ENCODE results near the gene KSR1.
A peak's percentile ranks its signal among the peaks of the same experiment; 100 is the strongest.

KSR1 gene

DNA sequence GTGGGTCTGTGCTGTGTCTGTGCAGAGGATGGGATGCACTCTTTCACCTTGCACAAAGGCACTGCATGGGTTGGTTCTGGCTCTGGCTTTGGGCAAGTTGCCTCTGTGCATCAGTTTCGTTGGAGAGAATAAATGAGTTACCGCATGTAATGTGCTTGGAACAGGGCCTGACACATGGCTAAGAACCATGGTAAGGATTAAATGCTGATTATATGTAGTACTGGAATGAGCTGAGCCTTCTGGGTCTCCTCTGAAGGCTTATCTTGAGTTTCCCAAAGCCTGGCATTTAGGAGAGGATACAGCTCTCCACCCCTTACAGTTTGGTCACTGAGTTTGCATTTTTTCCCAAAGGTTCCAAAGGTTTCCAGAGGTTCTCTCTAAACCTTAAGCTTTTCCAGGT lies 69.1 kb downstream of the KSR1 start:
- Histone ChIP-seq H3K27ac (ENCODE audit: low read length) (no peak overlapping the region), H3K9me3 (ENCODE audit: insufficient read depth, low read length) (no peaks in the 10 kb centered on the region), H4K20me1 (ENCODE audit: insufficient read depth, low read length) (no peaks in the 10 kb centered on the region), H3K79me2 (ENCODE audit: low read length) (no peaks in the 10 kb centered on the region), H3K9ac (ENCODE audit: low read length) (no peak overlapping the region), H3K27me3 (ENCODE audit: low read depth, low read length) (peaks cover 67% of the 10 kb centered on the region), H3K4me1 (ENCODE audit: low read length) (peaks cover 9% of the 10 kb centered on the region), H3K4me2 (ENCODE audit: low read length) (no peak overlapping the region), H3K36me3 (replicated peaks; ENCODE audit: low read depth, low read length) (no peaks in the 10 kb centered on the region), H2AFZ (ENCODE audit: low read depth, low read length) (no peak overlapping the region), H3K4me3 (ENCODE audit: low read length) (no peak overlapping the region)
- TF ChIP-seq EZH2phosphoT487 (IDR thresholded peaks at IDR 0.05; ENCODE audit: low read depth) = no peak
- TF ChIP-seq, protein P1, sequence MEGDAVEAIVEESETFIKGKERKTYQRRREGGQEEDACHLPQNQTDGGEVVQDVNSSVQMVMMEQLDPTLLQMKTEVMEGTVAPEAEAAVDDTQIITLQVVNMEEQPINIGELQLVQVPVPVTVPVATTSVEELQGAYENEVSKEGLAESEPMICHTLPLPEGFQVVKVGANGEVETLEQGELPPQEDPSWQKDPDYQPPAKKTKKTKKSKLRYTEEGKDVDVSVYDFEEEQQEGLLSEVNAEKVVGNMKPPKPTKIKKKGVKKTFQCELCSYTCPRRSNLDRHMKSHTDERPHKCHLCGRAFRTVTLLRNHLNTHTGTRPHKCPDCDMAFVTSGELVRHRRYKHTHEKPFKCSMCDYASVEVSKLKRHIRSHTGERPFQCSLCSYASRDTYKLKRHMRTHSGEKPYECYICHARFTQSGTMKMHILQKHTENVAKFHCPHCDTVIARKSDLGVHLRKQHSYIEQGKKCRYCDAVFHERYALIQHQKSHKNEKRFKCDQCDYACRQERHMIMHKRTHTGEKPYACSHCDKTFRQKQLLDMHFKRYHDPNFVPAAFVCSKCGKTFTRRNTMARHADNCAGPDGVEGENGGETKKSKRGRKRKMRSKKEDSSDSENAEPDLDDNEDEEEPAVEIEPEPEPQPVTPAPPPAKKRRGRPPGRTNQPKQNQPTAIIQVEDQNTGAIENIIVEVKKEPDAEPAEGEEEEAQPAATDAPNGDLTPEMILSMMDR (IDR thresholded peaks at IDR 0.05; ENCODE audit: low read depth, low read length) = no peak

DNA sequence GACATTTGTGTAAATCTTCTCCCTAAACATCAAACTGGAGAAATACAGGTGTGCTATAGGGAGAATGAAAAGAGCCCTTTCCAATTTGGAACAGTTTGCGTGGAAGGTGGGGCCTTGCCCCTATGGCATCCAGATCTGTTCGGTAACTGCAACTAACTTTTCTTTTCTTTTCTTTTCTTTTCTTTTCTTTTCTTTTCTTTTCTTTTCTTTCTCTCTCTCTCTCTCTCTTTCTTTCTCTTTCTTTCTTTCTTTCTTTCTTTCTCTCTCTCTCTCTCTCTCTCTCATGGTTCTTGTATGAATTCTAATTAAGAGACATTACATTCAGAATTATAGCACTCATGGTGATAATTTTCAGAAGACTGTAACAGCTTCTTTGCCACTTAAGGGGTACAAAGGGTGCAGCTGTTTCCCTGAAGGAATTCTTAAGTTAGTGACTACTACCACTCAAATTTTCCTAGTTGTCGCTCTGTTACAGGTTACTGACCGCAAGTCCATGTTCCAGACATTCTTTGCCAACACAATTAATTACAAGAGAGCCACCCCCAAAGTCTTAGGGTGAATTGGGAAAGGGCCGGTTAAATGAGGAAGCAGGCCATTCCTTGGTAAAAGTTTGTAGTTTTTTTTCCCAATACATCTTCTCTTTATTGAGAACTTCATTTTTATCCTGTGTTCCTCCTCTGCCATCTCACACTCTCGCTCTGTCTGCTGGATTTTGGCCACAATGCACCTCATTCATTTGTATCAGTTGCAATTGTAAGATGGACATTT lies 69.8 kb downstream of the KSR1 start:
- Histone ChIP-seq H3K79me2 (ENCODE audit: low read length) (no peaks in the 10 kb centered on the region), H4K20me1 (ENCODE audit: insufficient read depth, low read length) (no peaks in the 10 kb centered on the region), H3K4me1 (ENCODE audit: low read length) (peaks cover 9% of the 10 kb centered on the region), H3K4me2 (ENCODE audit: low read length) (peak overlapping the region; percentile 69), H3K27ac (ENCODE audit: low read length) (no peak overlapping the region), H3K36me3 (replicated peaks; ENCODE audit: low read depth, low read length) (no peaks in the 10 kb centered on the region), H3K27me3 (ENCODE audit: low read depth, low read length) (peaks cover 74% of the 10 kb centered on the region), H3K9me3 (ENCODE audit: insufficient read depth, low read length) (no peaks in the 10 kb centered on the region), H3K9ac (ENCODE audit: low read length) (no peak overlapping the region), H2AFZ (ENCODE audit: low read depth, low read length) (no peak overlapping the region), H3K4me3 (ENCODE audit: low read length) (no peak overlapping the region)
- TF ChIP-seq, protein P1 (IDR thresholded peaks at IDR 0.05; ENCODE audit: low read depth, low read length) = no peak

- H3K4me3 ChIP-seq (ENCODE audit: low read length) = peak overlapping the region; percentile 55
These were observed 70.4 kb downstream of the KSR1 start for GRCh38 chr17:27526604-27527002.

DNA sequence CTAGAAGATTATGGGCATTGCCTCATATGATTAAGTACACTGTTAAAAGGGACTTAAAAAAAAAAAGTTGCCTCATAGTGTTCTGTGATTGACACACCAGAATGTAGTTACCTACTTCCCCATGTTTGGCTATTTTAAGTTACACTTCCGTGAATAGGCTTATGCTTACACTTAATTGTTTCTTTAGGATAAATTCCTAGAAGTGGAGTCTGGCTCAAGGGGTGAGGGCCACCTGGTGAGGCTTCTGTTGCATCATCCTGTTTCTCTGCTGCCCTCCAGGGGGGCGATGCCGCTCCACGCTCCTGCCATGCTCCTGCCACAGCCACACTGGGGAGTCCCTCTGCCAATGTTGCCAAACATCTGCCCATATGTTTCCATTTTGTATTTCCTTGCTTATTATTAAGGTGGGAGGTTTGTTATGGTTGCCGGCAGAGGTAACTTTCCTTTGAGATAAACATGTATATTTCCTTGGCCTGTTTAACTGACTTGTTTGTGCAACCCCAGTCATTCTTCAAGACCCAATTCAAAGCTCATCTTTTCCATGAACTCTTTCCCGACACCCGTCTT lies 73.1 kb downstream of the KSR1 start:
- no peak overlapping the region for H3K27ac ChIP-seq (ENCODE audit: low read length)
- H3K4me2 ChIP-seq (ENCODE audit: low read length) = no peak overlapping the region
- H3K4me1 ChIP-seq (ENCODE audit: low read length) = peaks cover 9% of the 10 kb centered on the region
- no peaks in the 10 kb centered on the region for H3K9me3 ChIP-seq (ENCODE audit: insufficient read depth, low read length)
- no peaks in the 10 kb centered on the region for H3K36me3 ChIP-seq (replicated peaks; ENCODE audit: low read depth, low read length)
- no peak overlapping the region for H3K9ac ChIP-seq (ENCODE audit: low read length)
- H4K20me1 ChIP-seq (ENCODE audit: insufficient read depth, low read length) = no peaks in the 10 kb centered on the region
- TF ChIP-seq, protein P1 (IDR thresholded peaks at IDR 0.05; ENCODE audit: low read depth, low read length) = 0 out of 2 replicates have a peak, but pooled peaks have one; percentile 17
- no peak for TF ChIP-seq EZH2phosphoT487 (IDR thresholded peaks at IDR 0.05; ENCODE audit: low read depth)
- peaks cover 68% of the 10 kb centered on the region for H3K27me3 ChIP-seq (ENCODE audit: low read depth, low read length)
- H3K79me2 ChIP-seq (ENCODE audit: low read length) = no peaks in the 10 kb centered on the region
- no peak overlapping the region for H3K4me3 ChIP-seq (ENCODE audit: low read length)
- H2AFZ ChIP-seq (ENCODE audit: low read depth, low read length) = no peak overlapping the region

More at GRCh38 chr17:27526604-27527002, 70.4 kb downstream of the KSR1 start:
- H3K4me1 ChIP-seq (ENCODE audit: low read length) = peaks cover 9% of the 10 kb centered on the region
- no peak overlapping the region for H3K27ac ChIP-seq (ENCODE audit: low read length)
- peak overlapping the region; percentile 69 for H3K4me2 ChIP-seq (ENCODE audit: low read length)
- H3K27me3 ChIP-seq (ENCODE audit: low read depth, low read length) = peaks cover 80% of the 10 kb centered on the region
- no peaks in the 10 kb centered on the region for H3K79me2 ChIP-seq (ENCODE audit: low read length)
- no peak for TF ChIP-seq EZH2phosphoT487 (IDR thresholded peaks at IDR 0.05; ENCODE audit: low read depth)
- TF ChIP-seq, protein P1 (IDR thresholded peaks at IDR 0.05; ENCODE audit: low read depth, low read length) = no peak
- H4K20me1 ChIP-seq (ENCODE audit: insufficient read depth, low read length) = no peaks in the 10 kb centered on the region
- no peak overlapping the region for H3K9ac ChIP-seq (ENCODE audit: low read length)
- no peak overlapping the region for H2AFZ ChIP-seq (ENCODE audit: low read depth, low read length)
- H3K9me3 ChIP-seq (ENCODE audit: insufficient read depth, low read length) = no peaks in the 10 kb centered on the region
- no peaks in the 10 kb centered on the region for H3K36me3 ChIP-seq (replicated peaks; ENCODE audit: low read depth, low read length)

Data from OCI-LY3 (cell line).